Measurements from ENCODE around the gene TRIM63.

Gene TRIM63

GRCh38 chr1:26034504-26035202 is 32.8 kb downstream of the TRIM63 start:
- DNase-seq (ENCODE audit: low read depth in 2 of 2) = no peak

GRCh38 chr1:26032656-26033357 is 34.6 kb downstream of the TRIM63 start:
- no peak for DNase-seq (ENCODE audit: low read depth in 2 of 2)

- DNase-seq (ENCODE audit: low read depth in 2 of 2) = no peak
These were observed 35.7 kb downstream of the TRIM63 start for GRCh38 chr1:26031611-26032220.

GRCh38 chr1:26031196-26031595 is 36.2 kb downstream of the TRIM63 start:
- DNase-seq (ENCODE audit: low read depth in 2 of 2) = no peak

- no peak for DNase-seq (ENCODE audit: low read depth in 2 of 2)
These were observed 37.5 kb downstream of the TRIM63 start for GRCh38 chr1:26029864-26030481.

GRCh38 chr1:26029054-26029863 is 38.2 kb downstream of the TRIM63 start:
- no peak for DNase-seq (ENCODE audit: low read depth in 2 of 2)

- DNase-seq (ENCODE audit: low read depth in 2 of 2) = no peak
These were observed 38.9 kb downstream of the TRIM63 start for GRCh38 chr1:26028490-26028980.

GRCh38 chr1:26027716-26028489 is 39.5 kb downstream of the TRIM63 start:
- DNase-seq (ENCODE audit: low read depth in 2 of 2) = no peak

GRCh38 chr1:26025517-26025916 is 41.9 kb downstream of the TRIM63 start:
- DNase-seq (ENCODE audit: low read depth in 2 of 2) = no peak

GRCh38 chr1:26025060-26025459 is 42.4 kb downstream of the TRIM63 start:
- DNase-seq (ENCODE audit: low read depth in 2 of 2) = no peak

GRCh38 chr1:26023826-26024225 is 43.6 kb downstream of the TRIM63 start:
- no peak for DNase-seq (ENCODE audit: low read depth in 2 of 2)

GRCh38 chr1:26023009-26023408 is 44.4 kb downstream of the TRIM63 start:
- no peak for DNase-seq (ENCODE audit: low read depth in 2 of 2)

GRCh38 chr1:26022404-26022779 is 45.0 kb downstream of the TRIM63 start:
- no peak for DNase-seq (ENCODE audit: low read depth in 2 of 2)

GRCh38 chr1:26021647-26022403 is 45.6 kb downstream of the TRIM63 start, which contains the start of gene EXTL1:
EXTL1 (plus strand) TSS chr1:26021775; CDS start chr1:26022647, 872 bp downstream.
- no peak for DNase-seq (ENCODE audit: low read depth in 2 of 2)

GRCh38 chr1:26020941-26021646 is 46.3 kb downstream of the TRIM63 start:
- no peak for DNase-seq (ENCODE audit: low read depth in 2 of 2)

GRCh38 chr1:26020330-26020768 is 47.1 kb downstream of the TRIM63 start:
- DNase-seq (ENCODE audit: low read depth in 2 of 2) = no peak

GRCh38 chr1:26019641-26020315 is 47.7 kb downstream of the TRIM63 start:
- no peak for DNase-seq (ENCODE audit: low read depth in 2 of 2)

GRCh38 chr1:26017606-26018005 is 49.8 kb downstream of the TRIM63 start:
- DNase-seq (ENCODE audit: low read depth in 2 of 2) = no peak

Data from stimulated activated CD8-positive, alpha-beta memory T cell treated with anti-CD3 and anti-CD28 coated beads, Interleukin-2, amount 100 ng/mL, for 48 hours (primary cell).